Gastrocnemius medialis (tissue), 4 donors: ENCODE results near the gene CDH4.

Experiments
- POLR2A ChIP-seq, 2 donors: fragments of 450-650 bp; IDR thresholded peaks; one replicate each; pipeline ENCODE4 v1.6.1; 2017; ENCODE audit warnings: antibody characterized with exemption in 2 of 2, mild to moderate bottlenecking in 2 of 2, moderate library complexity in 2 of 2
- TF ChIP-seq, protein P1 (sequence below), 5 experiments: fragments of 450-650 bp in 3 of 5; fragments of 200-600 bp in 2 of 5; sonication (generic) in 2 of 5; IDR thresholded peaks in 4 of 5; conservative IDR thresholded peaks in 1 of 5; 1 replicate in 4 of 5; 2 replicates in 1 of 5; pipeline ENCODE4 v1.5.1; 2016 to 2019; ENCODE audit warnings: antibody characterized with exemption in 5 of 5, mild to moderate bottlenecking in 3 of 5, moderate library complexity in 3 of 5

DNA sequence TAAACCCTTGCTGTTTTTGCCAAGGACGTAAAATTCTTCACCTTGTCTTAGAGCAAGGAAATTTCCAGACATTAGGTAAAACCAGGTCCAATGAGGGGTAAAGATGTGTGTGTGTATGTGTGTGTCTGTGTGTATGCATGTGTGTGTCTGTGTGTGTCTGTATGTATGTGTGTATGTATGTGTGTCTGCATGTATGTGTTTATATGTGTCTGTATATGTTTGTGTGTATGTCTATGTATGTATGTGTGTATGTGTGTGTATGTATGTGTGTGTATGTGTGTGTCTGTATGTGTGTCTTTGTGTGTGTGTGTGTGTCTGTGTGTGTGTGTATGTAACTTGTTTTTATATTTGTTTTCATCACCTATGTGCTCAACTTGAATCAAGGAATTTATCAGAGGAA, 439.9 kb downstream of the CDH4 start:
- TF ChIP-seq, protein P1, sequence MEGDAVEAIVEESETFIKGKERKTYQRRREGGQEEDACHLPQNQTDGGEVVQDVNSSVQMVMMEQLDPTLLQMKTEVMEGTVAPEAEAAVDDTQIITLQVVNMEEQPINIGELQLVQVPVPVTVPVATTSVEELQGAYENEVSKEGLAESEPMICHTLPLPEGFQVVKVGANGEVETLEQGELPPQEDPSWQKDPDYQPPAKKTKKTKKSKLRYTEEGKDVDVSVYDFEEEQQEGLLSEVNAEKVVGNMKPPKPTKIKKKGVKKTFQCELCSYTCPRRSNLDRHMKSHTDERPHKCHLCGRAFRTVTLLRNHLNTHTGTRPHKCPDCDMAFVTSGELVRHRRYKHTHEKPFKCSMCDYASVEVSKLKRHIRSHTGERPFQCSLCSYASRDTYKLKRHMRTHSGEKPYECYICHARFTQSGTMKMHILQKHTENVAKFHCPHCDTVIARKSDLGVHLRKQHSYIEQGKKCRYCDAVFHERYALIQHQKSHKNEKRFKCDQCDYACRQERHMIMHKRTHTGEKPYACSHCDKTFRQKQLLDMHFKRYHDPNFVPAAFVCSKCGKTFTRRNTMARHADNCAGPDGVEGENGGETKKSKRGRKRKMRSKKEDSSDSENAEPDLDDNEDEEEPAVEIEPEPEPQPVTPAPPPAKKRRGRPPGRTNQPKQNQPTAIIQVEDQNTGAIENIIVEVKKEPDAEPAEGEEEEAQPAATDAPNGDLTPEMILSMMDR (IDR thresholded peaks at IDR 0.05 in 4 of 5, conservative IDR thresholded peaks at IDR 0.05 in 1 of 5): no peak
- no peak for TF ChIP-seq POLR2A (IDR thresholded peaks at IDR 0.05)
